ENCODE measurements around the gene CDH22. TPM values are rescaled to one million over a fixed set of nuclear protein-coding genes. Genes with fewer than 3 reads are reported as not detected.
A peak's percentile ranks its signal among the peaks of the same experiment; 100 is the strongest.

The CDH22 gene
- 0.07 and 0.43 TPM in 2 replicates for total RNA-seq (2014; rRNA removed; shearing (Covaris generic); ENCODE audit: low replicate concordance)

DNA sequence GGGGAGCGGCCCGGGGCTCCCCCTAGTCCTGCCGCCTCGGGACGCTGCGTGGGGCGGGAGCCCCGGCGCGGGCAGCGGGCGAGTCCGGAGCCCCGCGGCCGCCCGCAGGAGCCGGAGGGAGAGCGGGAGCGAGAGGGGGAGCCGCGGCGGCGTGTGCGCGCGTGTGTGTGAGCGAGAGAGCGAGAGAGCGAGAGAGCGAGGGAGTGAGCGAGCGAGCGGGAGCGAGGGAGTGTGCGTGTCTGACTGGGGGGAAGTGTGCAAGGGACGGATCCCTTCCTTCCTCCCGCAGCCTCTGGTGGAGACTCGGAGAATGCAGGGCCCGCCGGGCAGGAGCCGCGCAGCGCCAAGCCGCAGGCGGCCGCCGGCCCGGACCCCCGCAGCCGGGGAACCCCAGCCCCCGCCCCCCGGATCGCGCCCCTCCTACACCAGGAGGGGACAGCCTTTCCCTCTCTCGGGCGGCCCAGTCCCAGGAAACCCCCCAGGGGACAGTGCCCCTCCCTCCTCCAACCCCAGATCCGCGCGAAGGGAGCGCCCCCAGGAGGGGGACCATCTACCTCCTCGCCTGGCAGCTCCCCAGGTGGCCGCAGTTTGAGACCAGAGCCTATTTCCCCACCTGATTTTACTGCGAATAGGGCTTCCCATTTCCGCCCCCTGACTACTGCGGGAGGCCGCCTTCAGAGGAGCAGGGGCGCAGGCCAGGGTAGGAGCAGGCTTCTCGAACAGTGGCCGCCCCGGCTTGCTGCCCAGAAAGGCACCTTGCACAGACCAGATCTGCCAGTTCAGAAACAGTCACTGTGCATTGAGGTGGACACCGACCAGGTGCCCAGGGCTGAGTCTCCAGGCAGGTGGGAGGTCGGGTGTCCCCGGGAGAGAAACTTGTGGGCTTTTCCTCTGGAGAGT lies at the start of gene CDH22:
Gene CDH22, minus strand, starts transcription at position 241 of the 900 bp plus-strand sequence. CDS start 57,204 bp downstream, outside the sequence.
- peak; percentile 53 for DNase-seq (ENCODE audit: low read depth)
- in situ Hi-C loops (cut with HindIII; ENCODE audit: low pct_unique_long_range_greater_than_20kb, low sequenced_read_pairs), result no loop called here

GRCh38 chr20:46357030-46357514 lies 48.8 kb upstream of the CDH22 start:
- no peak for DNase-seq (ENCODE audit: low read depth)
- in situ Hi-C loops (cut with HindIII; ENCODE audit: low pct_unique_long_range_greater_than_20kb, low sequenced_read_pairs), result no loop called here

- in situ Hi-C loops (cut with HindIII; ENCODE audit: low pct_unique_long_range_greater_than_20kb, low sequenced_read_pairs), result no loop called here
- no peak for DNase-seq (ENCODE audit: low read depth)
Measured at GRCh38 chr20:46356195-46357029, 48.1 kb upstream of the CDH22 start.

- in situ Hi-C loops (cut with HindIII; ENCODE audit: low pct_unique_long_range_greater_than_20kb, low sequenced_read_pairs), result no loop called here
- DNase-seq (ENCODE audit: low read depth), result no peak
Measured at GRCh38 chr20:46355778-46356177, 47.5 kb upstream of the CDH22 start.

DNA sequence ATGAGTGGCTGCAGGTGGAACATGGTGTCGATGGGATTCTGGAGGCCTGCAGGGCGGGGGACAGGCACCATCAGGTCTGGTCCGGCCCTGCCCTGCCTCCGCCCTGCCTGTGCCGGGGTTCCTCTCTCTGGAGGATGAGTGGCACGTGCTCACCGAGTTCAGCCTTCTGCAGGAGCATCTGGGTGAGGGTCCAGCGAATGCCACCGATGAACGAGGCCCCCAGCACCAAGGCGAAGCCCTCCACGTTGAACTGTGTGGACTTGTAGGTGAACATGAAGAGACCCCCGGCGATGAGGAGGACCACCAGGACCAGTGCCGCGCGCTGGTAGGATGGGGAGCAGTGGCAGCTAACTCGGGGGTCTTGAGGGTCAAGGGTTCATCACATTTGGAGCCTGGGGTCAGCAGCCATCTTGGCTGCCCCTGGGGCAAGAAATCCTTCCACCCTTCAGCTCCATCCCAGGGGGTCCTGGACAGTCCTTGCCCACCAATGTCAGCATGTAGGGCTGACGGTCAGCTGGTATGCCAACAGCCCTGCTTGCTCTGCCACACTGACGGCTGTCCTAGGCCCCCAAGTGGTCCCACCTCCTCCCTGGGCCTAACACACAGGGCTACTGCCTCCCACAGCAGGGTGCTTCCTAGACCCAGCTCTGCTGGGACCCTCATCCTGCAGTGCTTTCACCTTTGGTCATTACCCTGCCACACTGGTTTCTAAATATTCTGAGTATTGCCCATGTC lies 46.8 kb upstream of the CDH22 start:
- in situ Hi-C loops (cut with HindIII; ENCODE audit: low pct_unique_long_range_greater_than_20kb, low sequenced_read_pairs), result no loop called here
- DNase-seq (ENCODE audit: low read depth), result no peak

GRCh38 chr20:46354207-46354555 lies 45.9 kb upstream of the CDH22 start:
- no peak for DNase-seq (ENCODE audit: low read depth)
- in situ Hi-C loops (cut with HindIII; ENCODE audit: low pct_unique_long_range_greater_than_20kb, low sequenced_read_pairs), result no loop called here

GRCh38 chr20:46353500-46354206 lies 45.4 kb upstream of the CDH22 start:
- in situ Hi-C loops (cut with HindIII; ENCODE audit: low pct_unique_long_range_greater_than_20kb, low sequenced_read_pairs), result no loop called here
- DNase-seq (ENCODE audit: low read depth), result no peak

DNA sequence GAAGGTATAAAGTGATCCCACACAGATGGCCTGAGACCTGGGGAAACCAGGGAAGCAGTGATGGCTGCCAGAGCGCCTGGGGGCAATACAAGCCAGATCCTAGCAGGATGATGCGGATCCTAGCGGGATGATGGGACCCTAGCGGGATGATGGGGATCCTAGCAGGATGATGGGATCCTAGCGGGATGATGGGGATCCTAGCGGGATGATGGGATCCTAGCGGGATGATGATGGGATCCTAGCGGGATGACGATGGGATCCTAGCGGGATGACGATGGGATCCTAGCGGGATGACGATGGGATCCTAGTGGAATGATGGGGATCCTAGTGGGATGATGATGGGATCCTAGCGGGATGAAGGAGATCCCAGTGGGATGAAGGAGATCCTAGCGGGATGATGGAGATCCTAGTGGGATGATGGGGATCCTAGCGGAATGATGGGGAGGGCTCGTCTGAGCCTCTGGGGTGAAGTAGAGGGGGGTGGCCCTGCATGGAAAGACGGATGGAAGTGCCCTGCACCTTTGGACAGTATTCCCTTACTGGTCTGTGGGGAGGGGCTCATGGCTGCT lies 44.2 kb upstream of the CDH22 start:
- in situ Hi-C loops (cut with HindIII; ENCODE audit: low pct_unique_long_range_greater_than_20kb, low sequenced_read_pairs), result no loop called here

GRCh38 chr20:46351357-46352058 lies 43.2 kb upstream of the CDH22 start:
- DNase-seq (ENCODE audit: low read depth), result no peak
- in situ Hi-C loops (cut with HindIII; ENCODE audit: low pct_unique_long_range_greater_than_20kb, low sequenced_read_pairs), result no loop called here

More for the DNA sequence above, 44.2 kb upstream of the CDH22 start:
- DNase-seq (ENCODE audit: low read depth), result no peak

DNA sequence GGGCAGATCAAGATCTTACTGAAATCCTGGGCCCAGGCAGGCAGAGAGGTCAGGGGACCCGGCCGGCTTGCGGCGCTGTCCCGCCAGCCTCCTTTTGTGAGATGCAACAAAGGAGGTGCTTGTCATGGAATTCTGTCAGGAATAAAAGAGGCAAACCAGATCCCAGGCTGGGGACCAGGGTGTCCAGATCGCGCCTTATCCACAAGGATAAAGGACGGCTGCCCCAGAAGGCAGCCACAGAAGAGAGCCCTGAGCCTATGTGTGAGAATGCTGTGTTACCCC lies 42.6 kb upstream of the CDH22 start:
- in situ Hi-C loops (cut with HindIII; ENCODE audit: low pct_unique_long_range_greater_than_20kb, low sequenced_read_pairs), result no loop called here

GRCh38 chr20:46350201-46350985 lies 42.1 kb upstream of the CDH22 start:
- DNase-seq (ENCODE audit: low read depth), result peak; percentile 91
- in situ Hi-C loops (cut with HindIII; ENCODE audit: low pct_unique_long_range_greater_than_20kb, low sequenced_read_pairs), result no loop called here

More for the DNA sequence above, 42.6 kb upstream of the CDH22 start:
- DNase-seq (ENCODE audit: low read depth), result no peak

DNA sequence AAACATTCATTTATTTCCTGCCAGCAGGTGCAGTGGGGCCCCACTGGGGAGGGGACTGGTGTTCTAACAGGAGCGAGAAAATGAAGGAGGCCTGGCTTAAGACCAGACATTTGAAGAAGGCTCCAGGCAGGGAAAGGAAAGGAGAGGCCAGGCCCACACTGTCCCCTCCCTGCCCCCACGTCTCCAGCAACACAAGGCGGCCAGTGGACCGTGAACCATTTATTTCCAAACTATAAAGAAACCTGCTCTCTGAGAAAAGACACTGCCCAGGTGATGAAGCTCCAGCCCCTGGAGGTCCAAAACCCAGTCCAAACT lies 41.4 kb upstream of the CDH22 start:
- in situ Hi-C loops (cut with HindIII; ENCODE audit: low pct_unique_long_range_greater_than_20kb, low sequenced_read_pairs), result no loop called here
- DNase-seq (ENCODE audit: low read depth), result no peak

GRCh38 chr20:46349035-46349741 lies 40.9 kb upstream of the CDH22 start:
- peak; percentile 49 for DNase-seq (ENCODE audit: low read depth)
- in situ Hi-C loops (cut with HindIII; ENCODE audit: low pct_unique_long_range_greater_than_20kb, low sequenced_read_pairs), result no loop called here

- in situ Hi-C loops (cut with HindIII; ENCODE audit: low pct_unique_long_range_greater_than_20kb, low sequenced_read_pairs), result no loop called here
Measured at GRCh38 chr20:46347841-46348803, 39.8 kb upstream of the CDH22 start.

DNA sequence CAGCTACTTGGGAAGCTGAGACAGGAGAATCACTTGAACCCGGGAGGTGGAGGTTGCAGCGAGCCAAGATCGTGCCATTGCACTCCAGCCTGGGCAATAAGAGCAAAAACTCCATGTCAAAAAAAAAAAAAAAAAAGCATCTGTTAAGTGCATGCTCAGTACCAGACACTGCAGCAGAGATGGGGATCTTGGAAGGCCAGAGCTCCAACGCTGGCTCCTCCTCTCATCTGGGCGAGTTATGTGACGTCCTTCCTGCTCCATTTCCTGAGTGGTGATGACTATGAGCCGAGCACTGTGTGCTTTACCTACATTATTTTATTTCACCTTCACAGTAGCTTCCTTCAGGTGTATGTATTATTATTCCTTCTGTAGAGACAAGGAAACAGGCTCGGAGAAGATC lies 38.5 kb upstream of the CDH22 start:
- in situ Hi-C loops (cut with HindIII; ENCODE audit: low pct_unique_long_range_greater_than_20kb, low sequenced_read_pairs), result no loop called here

More at GRCh38 chr20:46347841-46348803, 39.8 kb upstream of the CDH22 start:
- DNase-seq (ENCODE audit: low read depth), result no peak

More for the DNA sequence above, 38.5 kb upstream of the CDH22 start:
- DNase-seq (ENCODE audit: low read depth), result no peak

All from Caki2 (cell line).